Loucy (cell line): ENCODE results near the gene PALLD.

Experiments used
- H2AFZ ChIP-seq: fragments of 200-600 bp; sonication (generic); 2 replicates; pipeline ENCODE4 v1.6.0; 2016; ENCODE audit warnings: antibody characterized with exemption, mild to moderate bottlenecking, low read length, moderate library complexity
- H3F3A ChIP-seq: fragments of 200-600 bp; 2 replicates; pipeline ENCODE4 v1.6.0; 2016; ENCODE audit warnings: antibody characterized with exemption, low read depth, mild to moderate bottlenecking
- H3K27me3 ChIP-seq: fragments of 200-600 bp; sonication (generic); 2 replicates; pipeline ENCODE4 v1.6.1; 2014; ENCODE audit warnings: low read length, mild to moderate bottlenecking; ENCODE audit not compliant: insufficient read depth, poor library complexity, severe bottlenecking
- H3K36me3 ChIP-seq: fragments of 200-600 bp; sonication (generic); 2 replicates; pipeline ENCODE4 v1.6.1; 2016; ENCODE audit warnings: low read length; ENCODE audit not compliant: insufficient read depth
- H3K4me1 ChIP-seq: fragments of 200-600 bp; sonication (generic); 2 replicates; pipeline ENCODE4 v1.5.1; 2014; ENCODE audit warnings: low read length, mild to moderate bottlenecking; ENCODE audit not compliant: insufficient read depth, poor library complexity, severe bottlenecking
- H3K4me2 ChIP-seq: fragments of 200-600 bp; sonication (generic); 2 replicates; pipeline ENCODE4 v1.6.0; 2014; ENCODE audit warnings: antibody characterized with exemption, low read length, low read depth, mild to moderate bottlenecking; ENCODE audit not compliant: poor library complexity, severe bottlenecking
- H3K4me3 ChIP-seq: fragments of 200-600 bp; sonication (generic); 2 replicates; pipeline ENCODE4 v1.5.1; 2014; ENCODE audit warnings: low read length, mild to moderate bottlenecking, mixed read lengths; ENCODE audit not compliant: poor library complexity, severe bottlenecking
- H3K79me2 ChIP-seq: fragments of 200-600 bp; sonication (generic); 2 replicates; pipeline ENCODE4 v1.6.1; 2014; ENCODE audit warnings: low read length; ENCODE audit not compliant: insufficient read depth
- H3K9ac ChIP-seq: fragments of 200-600 bp; sonication (generic); 2 replicates; pipeline ENCODE4 v1.6.0; 2014; ENCODE audit warnings: mild to moderate bottlenecking, low read depth, low read length, moderate library complexity; ENCODE audit not compliant: poor library complexity, severe bottlenecking
- H3K9me2 ChIP-seq: fragments of 200-600 bp; sonication (generic); replicated peaks from 2 replicates; pipeline ENCODE4 v1.6.1; 2016; ENCODE audit warnings: low read depth, low read length, mixed read lengths
- H3K9me3 ChIP-seq: fragments of 200-600 bp; sonication (generic); 2 replicates; pipeline ENCODE4 v1.6.1; 2014; ENCODE audit warnings: mild to moderate bottlenecking, antibody characterized with exemption, low read length, low read depth; ENCODE audit not compliant: insufficient read depth
- H4K20me1 ChIP-seq: fragments of 200-600 bp; sonication (generic); 2 replicates; pipeline ENCODE4 v1.6.0; 2014; ENCODE audit warnings: antibody characterized with exemption, low read length, mild to moderate bottlenecking; ENCODE audit not compliant: insufficient read depth, poor library complexity, severe bottlenecking
- EZH2phosphoT487 ChIP-seq: fragments of 200-600 bp; IDR thresholded peaks from 2 replicates; pipeline ENCODE4 v1.6.1; 2018; ENCODE audit warnings: antibody characterized with exemption, mild to moderate bottlenecking, moderate library complexity, borderline replicate concordance
- TF ChIP-seq, protein P1 (sequence below): fragments of 200-600 bp; sonication (generic); conservative IDR thresholded peaks from 2 replicates; pipeline ENCODE4 v1.5.1; 2014; ENCODE audit warnings: mild to moderate bottlenecking, antibody characterized with exemption, low read length

The PALLD gene

DNA sequence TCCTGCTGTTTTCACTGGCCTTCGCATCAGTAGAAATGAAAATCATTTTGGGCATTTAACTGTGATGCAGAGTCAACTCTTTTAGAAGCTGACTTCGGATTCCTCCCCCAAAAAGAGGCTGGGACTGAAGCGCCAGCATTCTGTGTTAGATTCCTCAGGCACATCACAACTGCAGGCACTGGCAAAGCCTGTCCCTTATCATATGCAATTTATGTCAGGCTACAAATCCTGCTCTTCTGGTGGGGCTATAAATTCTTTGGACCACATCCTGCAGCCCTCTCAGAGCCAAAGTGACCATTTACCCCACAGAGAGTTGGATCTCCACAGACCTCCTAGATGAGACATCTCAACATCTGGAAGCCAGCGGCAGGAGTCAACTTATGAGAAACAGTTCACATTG is 374.8 kb downstream of the PALLD start:
- Histone ChIP-seq H3F3A (no peaks in the 10 kb centered on the region), H3K4me2 (no peak overlapping the region), H3K9ac (no peak overlapping the region), H3K36me3 (no peaks in the 10 kb centered on the region; the same call in 1 of the 2 replicates), H3K27me3 (no peaks in the 10 kb centered on the region), H3K4me3 (no peak overlapping the region), H3K4me1 (peaks cover 6% of the 10 kb centered on the region), H3K9me3 (no peaks in the 10 kb centered on the region), H4K20me1 (no peaks in the 10 kb centered on the region), H3K9me2 (no peaks in the 10 kb centered on the region), H3K79me2 (no peaks in the 10 kb centered on the region), H2AFZ (no peak overlapping the region)
- TF ChIP-seq, protein P1, sequence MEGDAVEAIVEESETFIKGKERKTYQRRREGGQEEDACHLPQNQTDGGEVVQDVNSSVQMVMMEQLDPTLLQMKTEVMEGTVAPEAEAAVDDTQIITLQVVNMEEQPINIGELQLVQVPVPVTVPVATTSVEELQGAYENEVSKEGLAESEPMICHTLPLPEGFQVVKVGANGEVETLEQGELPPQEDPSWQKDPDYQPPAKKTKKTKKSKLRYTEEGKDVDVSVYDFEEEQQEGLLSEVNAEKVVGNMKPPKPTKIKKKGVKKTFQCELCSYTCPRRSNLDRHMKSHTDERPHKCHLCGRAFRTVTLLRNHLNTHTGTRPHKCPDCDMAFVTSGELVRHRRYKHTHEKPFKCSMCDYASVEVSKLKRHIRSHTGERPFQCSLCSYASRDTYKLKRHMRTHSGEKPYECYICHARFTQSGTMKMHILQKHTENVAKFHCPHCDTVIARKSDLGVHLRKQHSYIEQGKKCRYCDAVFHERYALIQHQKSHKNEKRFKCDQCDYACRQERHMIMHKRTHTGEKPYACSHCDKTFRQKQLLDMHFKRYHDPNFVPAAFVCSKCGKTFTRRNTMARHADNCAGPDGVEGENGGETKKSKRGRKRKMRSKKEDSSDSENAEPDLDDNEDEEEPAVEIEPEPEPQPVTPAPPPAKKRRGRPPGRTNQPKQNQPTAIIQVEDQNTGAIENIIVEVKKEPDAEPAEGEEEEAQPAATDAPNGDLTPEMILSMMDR: no peak
- TF ChIP-seq EZH2phosphoT487: no peak

DNA sequence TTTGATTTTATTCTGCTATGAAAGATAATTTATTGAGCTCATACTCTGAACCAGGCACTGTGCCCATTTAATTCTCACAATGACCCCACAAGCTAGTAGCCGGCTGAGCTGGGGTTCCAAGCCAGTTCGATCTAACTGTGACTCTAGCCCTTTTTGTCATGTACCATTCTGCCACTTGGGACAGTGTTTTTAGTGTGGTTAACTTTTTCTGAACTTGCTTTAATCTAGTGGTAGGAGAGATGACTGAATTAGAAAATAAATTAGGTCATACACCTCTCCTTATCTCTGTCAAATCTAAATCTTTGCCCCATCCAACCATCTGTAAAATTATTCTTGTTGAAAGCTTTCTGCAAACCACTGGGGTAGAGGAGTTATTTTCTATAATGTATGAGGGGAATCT is 377.2 kb downstream of the PALLD start:
- H3K4me1 ChIP-seq: peaks cover 6% of the 10 kb centered on the region
- no peak overlapping the region for H3K4me2 ChIP-seq

DNA sequence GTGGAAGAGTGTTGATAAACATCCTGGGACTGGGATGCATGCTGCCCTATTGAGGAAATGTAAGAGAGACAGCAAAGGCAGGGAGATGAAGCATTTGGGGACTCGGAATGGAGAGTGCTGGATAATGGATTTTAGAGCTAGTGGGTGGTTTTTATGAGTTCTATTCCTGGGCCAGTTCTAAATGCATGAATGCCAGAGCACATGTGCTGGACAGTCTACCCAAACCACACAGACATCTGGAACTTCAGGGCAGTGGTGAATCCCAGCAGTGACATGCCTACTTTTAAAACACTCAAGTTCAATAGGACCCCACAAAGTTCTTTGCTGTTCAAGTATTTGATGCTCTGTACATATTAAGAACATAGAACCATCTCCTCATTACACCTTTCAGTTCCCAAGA is 379.3 kb downstream of the PALLD start:
- peaks cover 3% of the 10 kb centered on the region for H3K36me3 ChIP-seq
- no peak overlapping the region for H2AFZ ChIP-seq
- peaks cover 6% of the 10 kb centered on the region for H3K4me1 ChIP-seq
- no peak overlapping the region for H3K4me3 ChIP-seq
- H3K9me3 ChIP-seq: no peaks in the 10 kb centered on the region
- H4K20me1 ChIP-seq: no peaks in the 10 kb centered on the region
- no peaks in the 10 kb centered on the region for H3F3A ChIP-seq
- H3K27me3 ChIP-seq: no peaks in the 10 kb centered on the region
- no peak overlapping the region for H3K4me2 ChIP-seq
- H3K9me2 ChIP-seq: no peaks in the 10 kb centered on the region
- no peaks in the 10 kb centered on the region for H3K79me2 ChIP-seq
- no peak overlapping the region for H3K9ac ChIP-seq
- TF ChIP-seq, protein P1: no peak
- no peak for TF ChIP-seq EZH2phosphoT487

More for the DNA sequence above, 377.2 kb downstream of the PALLD start:
- no peak overlapping the region for H3K4me3 ChIP-seq
- peaks cover 3% of the 10 kb centered on the region for H3K36me3 ChIP-seq
- no peaks in the 10 kb centered on the region for H3K27me3 ChIP-seq
- no peaks in the 10 kb centered on the region for H4K20me1 ChIP-seq
- no peaks in the 10 kb centered on the region for H3K79me2 ChIP-seq
- H3F3A ChIP-seq: no peaks in the 10 kb centered on the region
- H3K9me3 ChIP-seq: no peaks in the 10 kb centered on the region
- no peak overlapping the region for H3K9ac ChIP-seq
- TF ChIP-seq, protein P1: no peak; the same call in 1 of the 2 replicates
- no peak for TF ChIP-seq EZH2phosphoT487
- no peak overlapping the region for H2AFZ ChIP-seq
- no peaks in the 10 kb centered on the region for H3K9me2 ChIP-seq
